HEK293 (cell line): ENCODE results near the gene ASB6.

Source experiments
- CTCF ChIP-seq: fragments of 450-650 bp; formaldehyde crosslinking; IDR thresholded peaks from 2 replicates; pipeline ENCODE4 v1.5.1; 2016; ENCODE audit warnings: missing biosample characterization, missing genetic modification characterization
- REST ChIP-seq: fragments of 450-650 bp; formaldehyde crosslinking; IDR thresholded peaks from 2 replicates; pipeline ENCODE4 v1.5.1; 2016; ENCODE audit warnings: missing biosample characterization, missing genetic modification characterization
- ZBTB11 ChIP-seq: fragments of 450-650 bp; formaldehyde crosslinking; conservative IDR thresholded peaks from 2 replicates; pipeline ENCODE4 v1.5.1; 2016; ENCODE audit warnings: low read depth, missing biosample characterization, missing genetic modification characterization
- ZBTB21 ChIP-seq: fragments of 450-650 bp; formaldehyde crosslinking; IDR thresholded peaks from 2 replicates; pipeline ENCODE4 v1.5.1; 2017; ENCODE audit warnings: missing biosample characterization, missing genetic modification characterization
- ZNF121 ChIP-seq: fragments of 450-650 bp; formaldehyde crosslinking; IDR thresholded peaks from 2 replicates; pipeline ENCODE4 v1.5.1; 2016; ENCODE audit warnings: missing biosample characterization, missing genetic modification characterization
- ZNF449 ChIP-seq: fragments of 450-650 bp; formaldehyde crosslinking; IDR thresholded peaks from 2 replicates; pipeline ENCODE4 v1.5.1; 2017; ENCODE audit warnings: missing biosample characterization, mild to moderate bottlenecking, missing genetic modification characterization, moderate library complexity

GRCh38 chr9:129614932-129615331 lies 27.0 kb downstream of the ASB6 start:
- TF ChIP-seq ZBTB11 (no peak), CTCF (tag by site-specific recombination) (no peak), REST (tag by site-specific recombination) (no peak), ZBTB21 (tag by site-specific recombination) (no peak), ZNF121 (tag by site-specific recombination) (no peak), ZNF449 (tag by site-specific recombination) (no peak)
